AG09309 (cell line): ENCODE data around the gene LANCL2.

Experiments used
- DNase-seq: peaks from one replicate; pipeline ENCODE4 v3.0.0-alpha.2; 2010; ENCODE audit warnings: low read depth
- H3K4me3 ChIP-seq: 2 replicates; pipeline ENCODE4 v1.5.1; 2011; ENCODE audit warnings: mild to moderate bottlenecking, low read depth, low read length, moderate library complexity; ENCODE audit not compliant: control insufficient read depth
- TF ChIP-seq, protein P1 (sequence below): IDR thresholded peaks from 2 replicates; pipeline ENCODE4 v1.5.1; 2011; ENCODE audit warnings: mild to moderate bottlenecking, low read depth, low read length, inconsistent platforms; ENCODE audit not compliant: insufficient read depth, control insufficient read depth; ENCODE audit errors: missing control alignments

The LANCL2 gene

DNA sequence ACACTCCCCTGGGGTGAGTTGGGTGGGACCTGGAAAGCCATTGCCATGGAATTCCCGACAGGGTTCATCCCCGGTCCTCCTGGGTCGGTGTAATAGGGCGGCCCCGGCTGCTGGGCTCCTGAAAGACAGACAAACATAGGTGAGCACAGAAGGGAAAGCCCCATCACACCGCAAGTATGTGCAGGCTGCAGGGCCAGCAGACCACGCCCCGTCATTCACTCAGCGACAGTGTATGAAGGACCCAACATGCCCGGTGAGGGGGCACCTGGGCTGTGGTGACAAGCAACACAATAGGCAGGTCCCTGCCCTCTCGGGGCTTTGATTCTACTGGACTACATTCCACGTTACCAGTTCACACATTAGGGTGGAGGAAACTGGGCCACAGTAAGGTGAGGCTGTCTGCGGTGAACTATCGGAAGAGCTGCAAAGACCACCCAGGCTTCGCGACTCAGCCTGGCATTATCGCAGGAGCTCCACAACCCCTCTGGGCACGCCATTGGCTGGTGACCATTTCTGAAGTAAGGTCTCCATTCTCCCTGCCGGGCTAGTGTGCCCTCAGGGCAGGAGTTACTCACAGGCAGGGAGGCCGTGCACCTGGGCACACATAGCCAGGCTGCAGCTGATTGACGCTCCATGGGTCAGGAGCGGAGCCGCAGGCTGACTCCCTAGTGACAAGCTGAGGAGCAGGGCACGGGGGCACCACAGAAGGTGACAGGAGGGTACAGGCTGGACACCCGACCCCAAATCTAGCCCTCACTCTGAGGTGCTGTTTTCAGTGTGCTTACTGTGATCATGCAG, 108.0 kb downstream of the LANCL2 start:
- no peak for DNase-seq
- no peak overlapping the region for H3K4me3 ChIP-seq
- TF ChIP-seq, protein P1, sequence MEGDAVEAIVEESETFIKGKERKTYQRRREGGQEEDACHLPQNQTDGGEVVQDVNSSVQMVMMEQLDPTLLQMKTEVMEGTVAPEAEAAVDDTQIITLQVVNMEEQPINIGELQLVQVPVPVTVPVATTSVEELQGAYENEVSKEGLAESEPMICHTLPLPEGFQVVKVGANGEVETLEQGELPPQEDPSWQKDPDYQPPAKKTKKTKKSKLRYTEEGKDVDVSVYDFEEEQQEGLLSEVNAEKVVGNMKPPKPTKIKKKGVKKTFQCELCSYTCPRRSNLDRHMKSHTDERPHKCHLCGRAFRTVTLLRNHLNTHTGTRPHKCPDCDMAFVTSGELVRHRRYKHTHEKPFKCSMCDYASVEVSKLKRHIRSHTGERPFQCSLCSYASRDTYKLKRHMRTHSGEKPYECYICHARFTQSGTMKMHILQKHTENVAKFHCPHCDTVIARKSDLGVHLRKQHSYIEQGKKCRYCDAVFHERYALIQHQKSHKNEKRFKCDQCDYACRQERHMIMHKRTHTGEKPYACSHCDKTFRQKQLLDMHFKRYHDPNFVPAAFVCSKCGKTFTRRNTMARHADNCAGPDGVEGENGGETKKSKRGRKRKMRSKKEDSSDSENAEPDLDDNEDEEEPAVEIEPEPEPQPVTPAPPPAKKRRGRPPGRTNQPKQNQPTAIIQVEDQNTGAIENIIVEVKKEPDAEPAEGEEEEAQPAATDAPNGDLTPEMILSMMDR: no peak

DNA sequence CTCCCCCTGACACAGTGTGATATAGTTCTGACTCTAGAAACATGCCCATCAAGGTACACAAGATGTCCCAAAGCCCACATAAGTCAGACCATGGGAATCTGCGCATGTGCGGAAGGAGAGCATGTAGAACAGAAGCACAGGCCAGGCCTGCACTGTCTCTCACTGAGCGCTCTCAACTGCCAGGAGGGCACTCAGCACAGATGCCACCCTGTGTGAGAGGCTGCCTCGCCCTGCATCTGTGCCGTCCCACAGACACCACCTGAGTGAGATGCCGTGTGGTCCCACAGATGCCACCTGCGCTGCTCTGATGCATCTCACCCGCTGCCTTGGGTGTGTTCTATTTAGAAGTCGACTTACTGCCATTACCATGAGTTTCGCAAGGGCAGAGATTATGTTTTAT, 108.8 kb downstream of the LANCL2 start:
- DNase-seq: no peak
- H3K4me3 ChIP-seq: no peak overlapping the region
- TF ChIP-seq, protein P1: no peak

DNA sequence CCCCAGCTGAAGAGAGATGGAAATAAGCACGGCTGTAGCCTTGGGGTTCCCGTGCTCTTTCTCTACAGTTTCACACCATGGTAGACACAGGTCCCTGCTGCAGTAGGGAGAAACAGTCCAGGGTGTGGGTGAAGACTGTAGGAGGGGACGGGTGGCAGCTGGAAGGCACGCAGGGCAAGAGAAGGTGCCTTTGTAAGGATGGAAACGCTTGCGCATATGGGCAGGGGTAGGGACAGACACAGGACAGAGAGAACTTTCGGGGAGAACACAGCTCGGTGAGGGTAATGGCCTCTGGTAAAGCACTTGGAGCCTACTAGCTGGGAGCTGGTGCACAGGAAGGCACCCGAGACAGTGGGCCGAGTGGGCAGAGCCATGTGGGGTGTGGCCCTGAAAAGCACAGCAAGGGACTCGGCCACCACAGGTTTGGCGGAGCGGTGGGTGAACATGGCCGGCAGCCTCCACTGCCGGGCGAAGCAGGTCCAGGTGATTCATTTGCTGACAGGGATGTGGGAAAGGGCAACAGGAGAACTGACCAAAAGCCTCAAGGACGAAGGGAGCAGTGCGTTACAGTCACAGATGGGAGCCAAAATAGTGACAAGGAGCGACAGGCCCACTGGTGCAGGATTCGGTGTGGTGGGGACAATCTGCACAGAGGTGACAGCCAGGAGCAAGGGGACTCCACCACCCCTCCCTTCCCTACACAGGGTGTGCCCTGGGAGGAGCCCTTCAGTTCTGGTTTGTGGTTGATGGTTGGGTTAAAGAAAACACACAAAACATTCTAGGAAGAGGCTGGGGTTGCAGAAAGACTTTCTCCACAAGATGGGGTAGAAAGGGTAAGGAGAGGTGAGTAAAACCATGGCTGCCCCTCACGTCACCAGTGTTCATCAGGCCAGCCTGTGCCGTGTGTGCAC, 110.1 kb downstream of the LANCL2 start:
- TF ChIP-seq, protein P1: no peak
- DNase-seq: no peak
- H3K4me3 ChIP-seq: no peak overlapping the region

DNA sequence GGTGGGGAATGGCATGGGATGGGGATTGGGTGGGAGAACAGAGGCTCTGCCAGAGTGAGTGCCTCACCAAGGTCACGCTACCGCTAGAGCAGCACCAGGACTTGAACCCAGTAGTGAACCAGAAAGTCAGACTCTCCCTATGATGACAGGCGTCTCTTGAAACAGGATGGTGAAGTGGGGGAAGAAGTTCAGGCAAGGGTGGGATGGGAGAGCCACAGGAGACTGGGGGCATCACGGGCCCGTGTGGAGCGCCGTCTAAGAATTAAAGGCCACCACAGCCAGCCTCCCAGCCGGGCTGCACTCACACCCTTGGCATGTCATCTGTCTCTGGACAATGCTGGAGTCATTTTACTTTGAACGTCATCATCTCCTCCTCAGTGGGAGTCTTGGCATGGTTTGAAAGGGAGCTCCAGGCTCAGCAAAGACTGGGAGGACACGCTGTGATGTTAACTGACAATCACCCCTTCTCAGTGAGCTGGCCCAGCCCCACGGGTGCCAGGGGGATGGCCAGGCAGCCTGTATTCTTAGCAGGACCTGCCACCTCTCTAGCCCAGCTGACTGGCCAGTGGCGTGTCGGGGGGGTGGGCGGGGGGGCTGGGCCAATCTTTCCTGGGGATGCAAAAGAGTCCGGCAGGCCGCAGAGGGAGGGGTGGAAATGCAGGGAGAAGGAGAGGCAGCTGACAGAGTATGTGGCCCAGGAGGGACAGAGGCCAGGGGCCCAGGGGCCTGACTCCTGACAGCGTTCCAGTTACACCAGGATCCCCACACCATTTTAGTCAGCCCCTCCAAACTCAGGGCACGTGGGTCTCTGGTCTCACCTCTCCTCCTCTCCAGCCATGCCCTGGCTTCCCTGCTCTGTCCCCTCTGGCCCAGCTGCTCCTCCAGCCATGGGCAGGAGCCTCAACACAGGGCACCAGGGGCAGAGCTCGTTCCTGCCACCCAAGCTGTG, 111.0 kb downstream of the LANCL2 start:
- no peak overlapping the region for H3K4me3 ChIP-seq
- peak; percentile 47 for DNase-seq
- TF ChIP-seq, protein P1: no peak

DNA sequence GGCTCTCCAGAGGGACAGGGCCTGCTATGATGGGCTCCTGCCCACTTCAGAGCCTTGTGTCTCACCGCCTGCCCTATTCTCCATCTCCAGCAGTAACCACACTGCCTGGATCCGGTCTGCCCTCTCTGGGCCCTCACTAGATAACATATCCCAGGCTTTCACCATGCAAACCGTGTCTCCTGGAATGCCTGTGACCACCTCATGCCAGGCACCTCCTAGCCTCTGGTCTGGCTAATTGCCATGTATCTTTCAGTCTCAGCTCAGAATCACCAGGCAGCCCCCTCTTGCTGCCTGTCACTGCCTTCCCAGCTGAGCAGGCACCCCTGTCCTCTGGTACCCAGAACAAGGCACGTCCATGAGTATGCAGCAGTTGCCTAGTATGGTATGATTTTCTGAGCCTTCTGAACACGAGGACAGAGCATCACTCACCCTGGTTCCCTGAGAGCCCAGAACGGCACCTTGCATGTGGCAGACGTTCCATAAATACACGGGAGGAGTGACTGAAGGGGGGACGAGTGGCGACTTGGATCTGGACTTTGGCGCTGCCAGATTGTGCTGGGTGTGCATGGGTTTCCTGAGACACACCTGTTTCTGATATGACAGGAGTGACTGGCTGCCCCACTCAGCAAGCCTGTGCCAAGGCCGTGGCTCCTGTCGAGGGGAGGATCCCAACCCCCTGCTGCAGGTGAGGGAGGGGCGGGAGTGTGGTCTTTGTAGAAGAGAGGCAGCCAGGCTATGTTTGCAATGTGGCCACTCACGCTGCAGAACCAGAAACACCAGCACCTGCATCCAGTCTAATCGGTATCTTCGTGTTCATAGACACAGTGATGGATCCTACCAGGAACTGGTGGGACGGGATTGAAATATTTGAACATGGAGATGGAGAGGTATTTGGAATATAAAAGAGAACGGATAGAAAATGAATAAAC, 112.0 kb downstream of the LANCL2 start:
- no peak overlapping the region for H3K4me3 ChIP-seq
- DNase-seq: no peak
- TF ChIP-seq, protein P1: no peak
